ENCODE measurements around the gene CCDC102B.
"Not testable (repeated sequence)": the region's sequence is repeated elsewhere in the genome, so short reads cannot be mapped to it uniquely, and the experiment has no call there.

CCDC102B gene

GRCh38 chr18:68915061-68915460, 117.2 kb downstream of the CCDC102B start:
- no peak for DNase-seq

GRCh38 chr18:68916734-68917133, 118.9 kb downstream of the CCDC102B start:
- no peak for DNase-seq

DNA sequence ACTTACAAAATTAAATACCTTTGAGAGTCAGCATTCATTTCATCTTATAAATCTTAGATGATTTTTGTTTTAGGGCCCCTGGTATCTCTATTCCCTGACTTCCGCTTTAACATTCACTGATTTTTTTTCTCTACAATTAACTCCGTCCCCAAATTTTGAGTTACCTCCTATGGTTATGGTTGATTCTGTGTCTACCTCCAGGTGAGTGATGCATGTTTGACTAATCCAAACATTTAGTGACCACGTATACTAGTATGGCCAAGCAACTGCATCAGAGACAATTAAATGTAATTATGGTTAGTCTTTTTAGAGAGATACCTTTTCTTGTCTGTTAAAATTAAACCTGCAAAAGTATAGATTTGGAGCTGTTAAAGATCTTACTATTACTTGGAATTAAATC, 120.3 kb downstream of the CCDC102B start:
- DNase-seq, result no peak

DNA sequence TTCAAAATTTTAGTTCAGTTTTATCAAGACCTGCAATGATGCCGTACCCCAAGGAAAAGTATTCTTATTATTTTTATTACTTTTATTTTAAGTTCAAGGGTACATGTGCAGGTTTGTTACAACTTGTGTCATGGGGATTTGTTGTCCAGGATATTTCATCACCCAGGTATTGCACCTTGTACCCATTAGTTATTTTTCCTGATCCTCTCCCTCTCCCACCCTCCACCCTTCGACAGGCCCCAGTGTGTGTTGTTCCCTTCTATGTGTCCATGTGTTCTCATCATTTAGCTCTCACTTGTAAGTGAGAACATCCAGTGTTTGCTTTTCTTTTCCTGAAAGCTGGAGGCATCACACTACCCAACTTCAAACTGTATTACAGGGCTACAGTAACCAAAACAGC, 122.0 kb downstream of the CCDC102B start:
- no peak for DNase-seq

- no peak for DNase-seq
Observed at GRCh38 chr18:68922392-68922791, 124.5 kb downstream of the CCDC102B start.

DNA sequence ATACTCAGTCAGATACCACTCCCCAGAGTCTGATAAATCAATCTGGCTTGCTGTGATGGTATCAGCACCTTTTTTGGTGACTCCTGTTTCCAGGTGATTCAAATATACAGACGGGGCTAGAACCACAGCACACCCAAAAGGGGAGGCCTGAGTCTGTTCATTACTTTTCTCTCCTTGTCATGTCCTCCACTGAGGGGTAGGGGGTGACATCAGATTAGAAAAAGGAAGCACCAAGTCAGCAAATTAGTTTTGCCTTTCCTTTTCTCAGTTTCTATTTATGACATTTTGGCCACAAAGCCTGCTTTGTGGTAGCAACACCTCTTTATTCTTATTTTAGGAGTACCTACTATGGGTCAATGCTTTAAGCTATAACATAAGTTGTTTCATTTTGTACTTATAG, 127.4 kb downstream of the CCDC102B start:
- DNase-seq, result no peak

DNA sequence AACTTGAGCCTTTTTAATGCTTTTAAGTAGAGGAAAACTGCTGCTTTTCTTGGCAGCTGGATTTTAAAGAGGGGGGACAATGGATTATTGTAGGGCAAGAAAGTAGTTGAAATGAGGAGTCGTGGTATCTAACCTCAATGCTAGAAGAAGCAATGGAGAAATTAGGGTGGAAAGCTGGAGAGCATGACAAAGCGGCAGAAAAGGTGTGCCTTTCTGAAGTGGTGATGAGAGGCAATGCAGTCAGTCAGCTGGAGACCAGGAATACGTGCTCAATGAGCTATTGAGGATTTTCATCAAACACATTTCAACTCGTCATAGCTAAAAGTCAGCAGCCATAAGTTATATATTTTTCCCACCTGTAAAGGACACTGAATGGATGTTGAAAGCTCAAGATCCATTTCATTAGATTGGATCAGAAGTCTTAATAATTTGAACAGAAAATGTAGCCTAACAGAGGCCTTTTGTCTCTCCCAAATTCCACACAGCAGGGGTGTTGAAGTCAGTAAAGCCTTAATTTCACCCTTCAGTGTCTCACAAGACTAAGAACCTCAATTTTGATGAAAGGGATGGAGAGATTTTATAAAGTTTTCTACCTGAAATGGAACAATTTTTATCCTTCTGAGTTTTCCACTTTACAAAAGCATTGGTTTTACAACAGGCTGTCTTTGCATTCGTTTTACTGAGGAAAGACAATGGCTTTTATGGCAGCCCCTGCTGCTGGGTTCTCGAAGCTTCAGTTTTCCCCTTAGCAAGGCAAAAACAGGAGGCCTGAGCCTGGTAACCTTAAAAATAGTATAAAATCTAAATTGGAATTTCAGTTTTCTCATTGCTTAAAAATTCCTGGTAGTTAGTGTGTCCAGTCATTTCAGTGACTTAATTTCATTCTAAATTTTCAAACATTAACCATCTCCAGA, 131.1 kb downstream of the CCDC102B start:
- DNase-seq, result no peak

DNA sequence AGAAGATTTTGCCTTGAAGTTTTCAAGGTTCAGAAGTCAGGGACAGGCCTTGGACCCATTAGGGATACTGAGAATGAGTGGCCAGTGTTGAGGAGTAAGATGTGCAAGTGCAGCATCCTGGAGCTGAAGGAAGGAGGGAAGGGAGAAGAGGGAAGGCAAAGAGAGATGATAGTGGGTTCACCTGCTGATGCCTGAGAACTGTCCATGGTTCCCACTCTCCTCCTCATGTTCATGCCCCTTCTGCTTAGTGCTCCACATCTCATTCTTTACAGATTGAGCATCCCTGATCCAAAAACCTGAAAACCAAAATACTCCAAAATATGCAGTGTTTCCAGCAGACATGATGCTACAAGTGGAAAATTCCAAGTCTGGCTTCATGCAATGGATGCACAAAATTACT, 137.8 kb downstream of the CCDC102B start:
- no peak for DNase-seq

DNA sequence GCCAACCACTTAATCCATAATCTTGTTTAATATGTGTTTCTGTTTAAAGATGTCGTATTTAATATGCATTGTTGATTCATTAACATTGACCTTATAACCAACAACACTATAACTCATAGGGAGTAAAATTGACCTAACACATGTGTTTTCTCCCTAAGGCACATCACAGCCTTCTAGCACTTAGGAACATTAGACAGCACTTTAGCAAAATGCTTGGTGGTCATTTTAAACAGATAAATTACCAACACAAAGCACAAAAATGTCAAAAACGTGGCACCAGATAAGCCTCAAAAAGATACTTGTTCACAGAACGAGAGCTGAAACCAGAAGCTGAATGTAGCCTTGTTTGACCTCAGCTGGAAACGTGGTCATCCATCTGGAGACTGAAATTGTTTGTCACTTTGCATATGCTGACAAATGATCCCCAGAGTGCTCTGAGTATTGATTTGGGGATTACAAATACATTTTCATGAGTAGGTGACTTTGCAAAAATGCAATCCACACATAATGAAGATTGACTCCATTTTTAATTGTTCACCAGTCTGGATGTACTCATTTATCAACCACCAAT, 139.2 kb downstream of the CCDC102B start:
- no peak for DNase-seq

- DNase-seq, result no peak
Observed at GRCh38 chr18:68940039-68940438, 142.2 kb downstream of the CCDC102B start.

GRCh38 chr18:68940754-68941153, 142.9 kb downstream of the CCDC102B start:
- DNase-seq, result no peak

DNA sequence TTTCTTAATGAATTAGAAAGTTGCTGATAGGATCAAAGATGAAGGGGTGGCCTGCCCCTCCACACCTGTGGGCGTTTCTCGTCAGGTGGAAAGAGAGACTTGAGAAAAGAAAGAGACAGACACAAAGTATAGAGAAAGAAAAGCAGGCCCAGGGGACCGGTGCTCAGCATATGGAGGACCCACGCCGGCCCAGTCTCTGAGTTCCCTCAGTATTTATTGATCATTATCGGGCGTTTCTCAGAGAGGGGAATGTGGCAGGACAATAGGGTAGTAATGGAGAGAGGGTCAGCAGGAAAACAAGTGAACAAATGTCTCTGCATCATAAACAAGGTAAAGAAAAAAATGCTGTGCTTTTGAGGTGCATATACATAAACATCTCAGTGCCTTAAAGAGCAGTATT, 144.3 kb downstream of the CCDC102B start:
- no peak for DNase-seq

DNA sequence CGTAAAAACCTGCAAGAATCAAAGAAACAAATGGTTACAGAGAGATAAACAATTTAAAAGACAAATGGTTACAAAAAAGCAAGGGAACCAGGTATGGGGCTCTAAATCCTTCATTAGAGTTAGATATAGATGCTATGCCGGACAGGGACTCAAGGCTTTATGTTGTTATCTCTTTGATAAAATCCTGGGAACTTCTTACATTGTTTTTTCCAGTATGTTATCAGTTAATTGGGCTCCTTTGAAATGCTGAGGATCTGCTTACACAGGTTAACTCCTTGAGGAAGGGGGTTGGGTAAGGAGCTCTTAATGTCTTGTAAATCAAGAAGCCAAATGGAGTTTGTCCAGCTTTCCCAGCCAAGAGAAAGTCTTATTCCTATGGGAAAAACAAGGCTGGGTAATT, 146.0 kb downstream of the CCDC102B start:
- not testable (repeated sequence) for DNase-seq

GRCh38 chr18:68944330-68944729, 146.4 kb downstream of the CCDC102B start:
- no peak for DNase-seq

DNA sequence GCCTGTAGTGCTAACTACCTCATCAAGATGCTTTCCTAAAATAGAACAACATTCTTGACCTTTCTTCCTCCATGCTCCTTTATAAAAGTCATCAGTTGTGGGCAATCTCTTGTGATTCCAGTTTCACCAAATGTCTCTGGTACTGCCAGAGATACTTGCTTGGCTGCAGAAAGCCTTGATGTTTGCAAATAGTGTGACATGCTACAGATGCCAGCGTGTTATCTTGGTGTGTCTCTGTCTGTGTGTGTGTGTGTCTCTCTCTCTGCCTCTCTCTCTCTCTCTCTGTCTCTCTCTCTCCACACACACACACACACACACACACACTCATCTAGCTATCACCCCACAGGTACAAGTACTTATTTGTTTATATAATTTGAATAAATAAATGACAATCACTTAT, 146.9 kb downstream of the CCDC102B start:
- no peak for DNase-seq

- DNase-seq, result no peak
Observed at GRCh38 chr18:68948622-68949021, 150.7 kb downstream of the CCDC102B start.

- DNase-seq, result no peak
Observed at GRCh38 chr18:68954738-68955137, 156.9 kb downstream of the CCDC102B start.

DNA sequence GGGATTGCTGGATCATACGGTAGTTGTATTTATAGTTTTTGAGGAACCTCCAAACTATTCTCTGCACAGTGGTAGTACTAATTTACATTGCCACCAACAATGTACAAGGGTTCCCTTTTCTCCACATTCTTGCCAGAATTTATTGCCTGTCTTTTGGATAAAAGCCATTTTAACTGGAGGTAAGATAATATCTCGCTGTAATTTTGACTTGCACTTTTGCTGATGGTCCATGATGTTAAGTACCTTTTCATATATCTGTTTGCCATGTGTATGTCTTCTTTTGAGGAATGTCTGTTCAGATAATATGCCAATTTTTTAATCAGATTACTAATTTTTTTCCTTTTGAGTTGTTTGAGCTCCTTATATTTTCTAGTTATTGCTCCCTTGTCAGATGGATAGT, 158.8 kb downstream of the CCDC102B start:
- DNase-seq, result no peak

GRCh38 chr18:68960355-68960754, 162.5 kb downstream of the CCDC102B start:
- no peak for DNase-seq

GRCh38 chr18:68962623-68963022, 164.7 kb downstream of the CCDC102B start:
- DNase-seq, result no peak

- DNase-seq, result no peak
Observed at GRCh38 chr18:68965817-68966216, 167.9 kb downstream of the CCDC102B start.

- DNase-seq, result no peak
Observed at GRCh38 chr18:68969027-68969426, 171.1 kb downstream of the CCDC102B start.

DNA sequence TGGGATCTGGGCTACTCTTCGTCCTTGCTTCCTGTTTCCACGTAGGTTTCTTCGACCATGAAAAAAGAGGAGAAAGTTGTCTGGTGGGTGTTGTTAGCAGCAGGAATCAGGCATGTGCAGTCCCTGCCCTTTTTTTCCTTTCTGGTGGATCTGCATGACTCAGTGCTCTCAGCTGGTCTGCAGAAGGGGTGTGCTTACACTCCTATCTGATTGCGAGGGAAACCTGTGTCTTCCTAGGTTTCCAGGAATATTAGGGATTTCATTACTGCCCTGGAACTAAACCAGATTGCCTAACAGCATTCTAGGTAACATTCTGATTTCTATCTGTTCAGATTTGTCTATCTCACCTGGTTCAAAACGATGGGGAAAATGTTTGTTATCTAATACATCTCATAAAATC, 174.3 kb downstream of the CCDC102B start:
- no peak for DNase-seq

DNA sequence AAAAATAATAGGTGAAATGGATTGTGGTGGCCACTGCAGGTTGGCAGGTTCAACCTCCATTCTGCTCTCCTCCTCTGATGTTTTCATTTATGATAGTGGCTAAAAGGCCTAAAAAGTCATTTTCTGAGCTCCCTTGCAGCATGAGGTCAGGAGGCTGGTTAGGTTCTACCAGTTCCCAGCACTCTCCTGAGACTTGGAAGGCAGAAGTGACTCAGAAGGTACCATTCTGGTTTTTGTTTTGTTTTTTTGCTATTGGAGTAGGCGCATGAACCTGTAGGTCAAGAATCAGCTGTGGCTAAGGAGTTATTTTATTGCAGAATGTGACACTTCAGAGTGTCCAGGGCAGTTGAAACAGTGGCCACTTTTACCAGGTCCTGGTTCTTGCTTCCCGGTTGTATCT, 181.9 kb downstream of the CCDC102B start:
- no peak for DNase-seq

DNA sequence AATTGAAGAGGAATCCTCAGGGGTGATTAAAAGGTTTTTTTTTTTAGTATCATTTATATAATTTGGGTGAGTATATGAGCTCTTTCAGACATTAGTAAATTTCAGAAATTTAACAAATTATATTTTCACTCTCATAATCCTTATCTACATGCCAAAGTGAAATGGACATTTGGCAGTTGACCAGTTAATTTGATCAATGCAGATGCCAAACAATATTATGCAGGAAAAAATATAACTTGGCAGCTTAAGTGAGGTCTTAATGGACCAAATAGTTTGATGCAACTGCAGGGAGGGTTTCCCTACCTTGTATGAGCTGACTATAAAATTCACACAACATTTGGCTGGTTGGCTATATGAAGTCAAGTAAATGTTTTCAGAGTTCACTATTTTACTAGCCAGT, 185.2 kb downstream of the CCDC102B start:
- DNase-seq, result no peak
